Calu3 (cell line): ENCODE results near the gene B3GAT3. TPM values are rescaled to one million over a fixed set of nuclear protein-coding genes. Genes with fewer than 3 reads are reported as not detected.

Source experiments
- BruUV-seq: library from RNA; stranded (reverse); fragments of 400-500 nt; replicated peaks from 2 replicates; lab custom pipeline; 2021; lab: Mats Ljungman, UMichigan
- CTCF ChIA-PET: fragments of 300-600 bp; sonication (Branson Sonifier 250); formaldehyde crosslinking; loops from one replicate; lab custom pipeline; 2022; ENCODE audit warnings: antibody characterized with exemption; lab: Charles Lee
- DNase-seq: peaks from one replicate; pipeline ENCODE4 v3.0.0; 2022
- H3K27ac Mint-ChIP-seq: one replicate; pipeline ENCODE4 v1.8.0; 2022; ENCODE audit warnings: mixed read lengths; ENCODE audit not compliant: unreplicated experiment
- H3K27me3 Mint-ChIP-seq: one replicate; pipeline ENCODE4 v1.8.0; 2022; ENCODE audit warnings: mixed read lengths; ENCODE audit not compliant: unreplicated experiment
- H3K36me3 Mint-ChIP-seq: one replicate; pipeline ENCODE4 v1.8.0; 2022; ENCODE audit warnings: mild to moderate bottlenecking, moderate library complexity, mixed read lengths; ENCODE audit not compliant: insufficient read depth, unreplicated experiment
- H3K4me1 Mint-ChIP-seq: one replicate; pipeline ENCODE4 v1.8.0; 2022; ENCODE audit warnings: mild to moderate bottlenecking, low read depth, mixed read lengths; ENCODE audit not compliant: unreplicated experiment
- H3K4me3 Mint-ChIP-seq: one replicate; pipeline ENCODE4 v1.8.0; 2022; ENCODE audit warnings: mild to moderate bottlenecking, low read depth, moderate library complexity, mixed read lengths; ENCODE audit not compliant: unreplicated experiment
- H3K9me3 Mint-ChIP-seq: one replicate; pipeline ENCODE4 v1.8.0; 2022; ENCODE audit warnings: low read depth, mixed read lengths; ENCODE audit not compliant: unreplicated experiment
- CTCF ChIP-seq: fragments of 200-600 bp; IDR thresholded peaks from one replicate; pipeline ENCODE4 v1.8.0; 2022; ENCODE audit warnings: antibody characterized with exemption; ENCODE audit not compliant: unreplicated experiment
- intact Hi-C: fragments of 100-400 bp; cut with micrococcal nuclease; formaldehyde crosslinking; loops from one replicate; pipeline ENCODE4 v1.10.0; 2022; ENCODE audit not compliant: unreplicated experiment
- total RNA-seq: library from RNA; stranded (reverse); gene quantifications from 2 replicates; pipeline ENCODE4 v1.2.3, GENCODE V29; 2022

The B3GAT3 gene
- total RNA-seq, 1 experiment from 2014 or later, result 31.5 TPM

DNA sequence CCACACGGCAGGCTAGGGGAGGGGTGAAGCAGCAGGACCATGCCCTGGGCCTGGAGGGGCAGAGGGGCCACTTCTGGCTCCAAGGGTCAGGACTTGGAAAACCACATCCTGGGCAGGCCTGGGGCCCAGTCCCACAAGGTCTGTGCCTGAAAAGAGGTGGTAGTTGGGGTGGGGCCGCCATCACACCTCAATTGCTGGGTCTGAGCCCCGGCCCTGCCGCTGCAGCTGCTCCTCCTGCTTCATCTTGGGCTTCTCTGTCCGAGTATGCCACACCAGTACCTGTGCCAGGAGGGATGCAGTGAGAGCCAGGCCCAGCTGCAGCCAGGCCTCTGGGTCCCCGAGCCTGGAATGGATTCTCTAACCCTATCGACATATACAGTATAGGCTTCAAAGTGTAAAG is 6.3 kb downstream of the B3GAT3 start:
- no peak for DNase-seq
- TF ChIP-seq CTCF, result no peak
- intact Hi-C loops, result no loop called here
- Mint-ChIP-seq H3K4me1 (peaks cover 25% of the 10 kb centered on the region), H3K27ac (no peak overlapping the region), H3K4me3 (no peak overlapping the region), H3K27me3 (no peaks in the 10 kb centered on the region), H3K9me3 (no peaks in the 10 kb centered on the region), H3K36me3 (peaks cover 46% of the 10 kb centered on the region)
- CTCF ChIA-PET, result no interaction called here
- no TSS peak for BruUV-seq

DNA sequence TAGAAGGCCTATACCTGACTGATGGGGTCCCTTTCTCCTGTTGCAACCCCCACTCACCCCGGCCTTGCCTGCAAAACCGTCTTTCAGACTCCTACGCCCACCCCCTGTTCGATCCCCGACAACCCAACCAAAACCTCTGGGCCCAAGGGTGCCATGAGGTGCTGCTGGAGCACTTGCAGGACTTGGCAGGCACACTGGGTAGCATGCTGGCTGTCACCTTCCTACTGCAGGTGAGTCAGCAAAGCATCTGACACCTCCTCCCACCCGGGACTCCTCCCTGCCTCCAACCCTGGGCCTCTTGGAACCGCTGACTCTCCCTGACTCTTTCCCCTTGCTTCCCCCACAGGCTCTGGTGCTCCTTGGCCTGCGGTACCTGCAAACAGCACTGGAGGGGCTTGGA is 7.5 kb downstream of the B3GAT3 start:
- no peaks in the 10 kb centered on the region for H3K27me3 Mint-ChIP-seq
- BruUV-seq, result no TSS peak
- CTCF ChIA-PET, result no interaction called here

DNA sequence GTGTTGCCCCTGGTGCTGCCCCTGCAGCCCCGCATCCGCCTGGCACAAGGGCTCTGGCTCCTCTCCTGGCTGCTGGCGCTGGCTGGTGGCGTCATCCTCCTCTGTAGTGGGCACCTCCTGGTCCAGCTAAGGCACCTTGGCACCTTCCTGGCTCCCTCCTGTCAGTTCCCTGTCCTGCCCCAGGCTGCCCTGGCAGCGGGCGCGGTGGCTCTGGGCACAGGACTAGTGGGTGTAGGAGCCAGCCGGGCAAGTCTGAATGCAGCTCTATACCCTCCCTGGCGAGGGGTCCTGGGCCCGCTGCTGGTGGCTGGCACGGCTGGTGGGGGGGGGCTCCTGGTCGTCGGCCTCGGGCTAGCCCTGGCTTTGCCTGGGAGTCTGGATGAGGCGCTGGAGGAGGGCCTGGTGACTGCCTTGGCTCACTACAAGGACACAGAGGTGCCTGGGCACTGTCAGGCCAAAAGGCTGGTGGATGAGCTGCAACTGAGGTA is 8.5 kb downstream of the B3GAT3 start:
- DNase-seq, result no peak
- H3K36me3 Mint-ChIP-seq, result peaks cover 46% of the 10 kb centered on the region
- H3K4me3 Mint-ChIP-seq, result peak overlapping the region; percentile 83
- H3K9me3 Mint-ChIP-seq, result no peaks in the 10 kb centered on the region
- CTCF ChIA-PET, result interaction anchor here (0.7 to 1.1 kb wide), 2 partner anchors 12 to 22 kb away, joined by 3 read pairs; partner anchors contain the start of genes MTA2 and TUT1
- H3K27ac Mint-ChIP-seq, result no peak overlapping the region
- intact Hi-C loops, result no loop called here
- H3K4me1 Mint-ChIP-seq, result peaks cover 24% of the 10 kb centered on the region
- H3K27me3 Mint-ChIP-seq, result no peaks in the 10 kb centered on the region
- no TSS peak for BruUV-seq
- no peak for TF ChIP-seq CTCF

More for the DNA sequence above, 7.5 kb downstream of the B3GAT3 start:
- Mint-ChIP-seq H3K4me1 (peaks cover 24% of the 10 kb centered on the region), H3K36me3 (peaks cover 51% of the 10 kb centered on the region), H3K27ac (peak overlapping the region; percentile 79), H3K9me3 (no peaks in the 10 kb centered on the region), H3K4me3 (no peak overlapping the region)
- DNase-seq, result peak; percentile 50
- intact Hi-C loops, result no loop called here
- no peak for TF ChIP-seq CTCF

DNA sequence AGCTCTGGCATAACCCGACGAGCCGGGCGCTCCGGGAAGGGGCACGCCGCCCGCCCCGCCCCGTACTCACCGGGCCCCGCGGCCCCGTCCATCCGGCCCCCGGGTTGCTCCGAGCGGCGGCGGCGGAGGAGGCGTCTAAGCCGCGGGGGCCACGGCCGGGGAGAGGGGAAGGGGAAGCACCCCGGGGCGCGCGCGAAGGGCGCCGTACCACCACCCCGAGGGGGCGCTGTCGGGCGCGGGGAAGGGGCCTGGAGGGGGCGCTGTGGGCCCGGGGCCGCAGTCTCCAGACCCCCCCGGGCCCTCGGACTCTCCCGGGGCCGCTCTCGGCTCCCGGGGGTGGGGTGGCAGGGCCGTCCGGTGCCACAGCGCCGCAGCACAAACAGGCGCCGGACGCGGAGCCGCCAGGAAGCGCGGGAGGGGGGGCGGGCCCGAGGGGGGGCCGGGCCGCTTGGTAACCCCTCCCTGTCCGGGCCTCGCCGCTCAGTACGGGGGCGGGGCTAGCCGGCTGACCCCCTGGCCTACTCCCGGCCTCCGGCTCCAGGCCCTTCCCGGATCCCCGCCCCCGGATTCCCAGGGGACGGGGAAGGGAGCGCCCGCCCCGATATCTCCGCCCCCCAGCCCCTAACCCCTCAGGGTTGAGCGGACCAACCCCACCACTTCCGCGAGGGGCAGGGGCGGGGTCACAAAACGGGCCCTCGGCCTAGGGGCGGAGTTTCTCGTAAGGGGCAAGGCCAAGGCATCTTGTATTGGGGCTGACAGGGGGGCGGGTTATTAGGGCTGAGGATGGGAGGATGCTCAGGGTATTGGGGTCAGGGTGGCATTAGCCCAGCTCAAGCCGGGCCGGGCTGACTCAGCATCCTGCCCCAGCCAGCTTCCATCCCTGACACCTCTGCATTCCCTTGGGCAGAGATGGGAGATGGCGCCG is 9.2 kb downstream of the B3GAT3 start, which contains the start of the genes EML3 and ROM1:
TSS of gene EML3 (minus strand) at position 410 of the 925 bp plus-strand sequence. CDS start at position 92, 318 bp downstream.
TSS of gene ROM1 (plus strand) at position 892 of the 925 bp plus-strand sequence. CDS start at position 917, 25 bp downstream.
- Mint-ChIP-seq H3K9me3 (no peaks in the 10 kb centered on the region), H3K27me3 (no peaks in the 10 kb centered on the region), H3K4me1 (peaks cover 24% of the 10 kb centered on the region), H3K4me3 (peak within 1 kb of the TSS; percentile 83), H3K27ac (peak within 1 kb of the TSS; percentile 81), H3K36me3 (peaks cover 48% of the 10 kb centered on the region)
- intact Hi-C loops, result no loop called here
- CTCF ChIA-PET, result interaction anchor here (0.6 to 1.4 kb wide), 9 partner anchors 9 to 1152 kb away, joined by 3 to 8 read pairs (median 3); partner anchors contain the start of genes B3GAT3, MTA2 and TUT1
- TF ChIP-seq CTCF, result peak; percentile 99
- no TSS peak for BruUV-seq
- DNase-seq, result peak; percentile 86
